Transverse colon (tissue), 4 donors: ENCODE results near the gene TAF4. TPM values are rescaled to one million over a fixed set of nuclear protein-coding genes. Genes with fewer than 3 reads are reported as not detected.

Source experiments
- DNase-seq: peaks from one replicate; pipeline ENCODE4 v3.0.0-alpha.2; 2019
- H3K27ac ChIP-seq, 4 donors: fragments of 200-600 bp; sonication (generic); 2 replicates each; pipeline ENCODE4 v1.5.1; 2016 to 2018; ENCODE audit warnings: inconsistent platforms in 4 of 4
- H3K27me3 ChIP-seq: fragments of 200-600 bp; sonication (generic); 2 replicates; pipeline ENCODE4 v1.5.1; 2017; ENCODE audit warnings: inconsistent platforms
- H3K36me3 ChIP-seq, 4 donors: fragments of 200-600 bp; sonication (generic); 2 replicates each; pipeline ENCODE4 v1.5.1; 2017 to 2019; ENCODE audit warnings: inconsistent platforms in 4 of 4
- H3K4me1 ChIP-seq, 4 donors: fragments of 200-600 bp; sonication (generic); 2 replicates each; pipeline ENCODE4 v1.5.1; 2017 to 2020; ENCODE audit warnings: inconsistent platforms in 4 of 4
- H3K4me3 ChIP-seq, 4 donors: fragments of 200-600 bp; sonication (generic); 1 replicate in 1 of 4; 2 replicates in 3 of 4; pipeline versions ENCODE4 v1.5.1 to v1.6.1; 2017 to 2019; ENCODE audit warnings: inconsistent platforms in 4 of 4
- H3K9me3 ChIP-seq, 2 donors: fragments of 200-600 bp; sonication (generic); 2 replicates each; pipeline ENCODE4 v1.5.1; 2017 to 2019; ENCODE audit warnings: inconsistent platforms in 2 of 2
- CTCF ChIP-seq, 5 experiments: fragments of 200-600 bp in 3 of 5; fragments of 450-650 bp in 2 of 5; sonication (generic) in 3 of 5; IDR thresholded peaks; 1 replicate in 2 of 5; 2 replicates in 3 of 5; pipeline ENCODE4 v1.5.1; 2016 to 2017; ENCODE audit warnings: antibody characterized with exemption in 5 of 5, inconsistent platforms in 3 of 5, mild to moderate bottlenecking in 2 of 5, moderate library complexity in 1 of 5
- EP300 ChIP-seq: sonication (generic); formaldehyde crosslinking; IDR thresholded peaks from one replicate; pipeline ENCODE4 v1.6.1; 2017; ENCODE audit warnings: antibody characterized with exemption, low read depth
- POLR2A ChIP-seq: fragments of 450-650 bp; IDR thresholded peaks from one replicate; pipeline ENCODE4 v1.6.1; 2016; ENCODE audit warnings: antibody characterized with exemption, mild to moderate bottlenecking, moderate library complexity
- POLR2AphosphoS5 ChIP-seq, 3 donors: sonication (generic); formaldehyde crosslinking; IDR thresholded peaks; one replicate each; pipeline ENCODE4 v1.6.1; 2016; ENCODE audit warnings: antibody characterized with exemption in 3 of 3
- WGBS, 2 donors: methylation state at CpG; one replicate each; pipeline ENCODE4 v1.1.5; 2018; ENCODE audit warnings: low coverage in 1 of 2; 5-methylcytosine and 5-hydroxymethylcytosine counted together
- in situ Hi-C, 4 donors: fragments of 200-750 bp; cut with MboI; loops; one replicate each; pipeline versions ENCODE4 v1.15.0 to v1.15.1; 2017; ENCODE audit warnings: low sequenced_read_pairs in 3 of 4, low pct_ligation_motif_present in 1 of 4, low pct_unique_long_range_greater_than_20kb in 1 of 4
- intact Hi-C: fragments of 100-400 bp; cut with DNase I; formaldehyde crosslinking; loops from one replicate; pipeline ENCODE4 v1.15.1; 2023; ENCODE audit warnings: low total_unique reads
- total RNA-seq, 4 donors: library from RNA; depleted of rRNA; stranded (reverse); fragments of >200 nt; gene quantifications; one replicate each; pipeline ENCODE4 v1.1.0, GENCODE V29; 2016

Gene TAF4
- total RNA-seq, 4 donors from 2014 or later: 18.9 to 39.5 (median 24.3) TPM

GRCh38 chr20:61963149-61963548 is 102.5 kb downstream of the TAF4 start:
- no peak for DNase-seq
- TF ChIP-seq EP300 (no peak), CTCF (IDR thresholded peaks at IDR 0.05) (no peak), POLR2AphosphoS5 (IDR thresholded peaks at IDR 0.05) (no peak), POLR2A (no peak)
- Histone ChIP-seq H3K36me3 (no peaks in the 10 kb centered on the region), H3K4me3 (no peak overlapping the region), H3K9me3 (no peaks in the 10 kb centered on the region), H3K27ac (no peak overlapping the region), H3K27me3 (peaks cover 31% of the 10 kb centered on the region), H3K4me1 (no peaks in the 10 kb centered on the region)
- in situ Hi-C loops: no loop called here
- intact Hi-C loops: no loop called here
- WGBS, 2 donors: 70 to 83% methylated on average over 2 to 9 of the region's 9 CpGs

- 85 to 92% methylated on average over 3 to 12 of the region's 12 CpGs for WGBS, 2 donors
- in situ Hi-C loops (no loop called here), intact Hi-C loops (no loop called here)
- H3K9me3 ChIP-seq: no peaks in the 10 kb centered on the region
- no peak for TF ChIP-seq POLR2AphosphoS5 (IDR thresholded peaks at IDR 0.05)
- no peak for TF ChIP-seq POLR2A
- no peak for TF ChIP-seq CTCF (IDR thresholded peaks at IDR 0.05)
- no peak for TF ChIP-seq EP300
- H3K27me3 ChIP-seq: peaks cover 18% of the 10 kb centered on the region
- no peak overlapping the region for H3K27ac ChIP-seq
- DNase-seq: no peak
- peaks cover 0 to 5% (median 0%) of the 10 kb centered on the region in 4 donors for H3K4me1 ChIP-seq
- H3K4me3 ChIP-seq: no peak overlapping the region
- H3K36me3 ChIP-seq: no peaks in the 10 kb centered on the region
Observed at GRCh38 chr20:61960836-61961235, 104.8 kb downstream of the TAF4 start.

GRCh38 chr20:61958773-61959700 is 106.6 kb downstream of the TAF4 start:
- TF ChIP-seq CTCF (IDR thresholded peaks at IDR 0.05): no peak
- TF ChIP-seq POLR2AphosphoS5 (IDR thresholded peaks at IDR 0.05): no peak
- Histone ChIP-seq H3K27me3 (peaks cover 4% of the 10 kb centered on the region), H3K4me1 (peaks cover 0 to 5% (median 0%) of the 10 kb centered on the region in 4 donors), H3K4me3 (no peak overlapping the region), H3K27ac (no peak overlapping the region), H3K9me3 (no peaks in the 10 kb centered on the region), H3K36me3 (no peaks in the 10 kb centered on the region)
- in situ Hi-C loops: no loop called here
- no peak for DNase-seq
- intact Hi-C loops: no loop called here
- 80 to 90% methylated on average over 2 to 22 of the region's 22 CpGs for WGBS, 2 donors

GRCh38 chr20:61957961-61958715 is 107.5 kb downstream of the TAF4 start:
- intact Hi-C loops: no loop called here
- Histone ChIP-seq H3K4me1 (peaks cover 0 to 5% (median 0%) of the 10 kb centered on the region in 4 donors), H3K4me3 (no peak overlapping the region), H3K27ac (no peak overlapping the region), H3K9me3 (no peaks in the 10 kb centered on the region), H3K27me3 (peaks cover 6% of the 10 kb centered on the region), H3K36me3 (no peaks in the 10 kb centered on the region)
- DNase-seq: no peak
- TF ChIP-seq CTCF (IDR thresholded peaks at IDR 0.05) (no peak), POLR2AphosphoS5 (IDR thresholded peaks at IDR 0.05) (no peak), POLR2A (no peak), EP300 (no peak)
- WGBS, 2 donors: 67 to 86% methylated on average over 8 to 12 of the region's 12 CpGs
- in situ Hi-C loops: no loop called here
